H1 (cell line): ENCODE measurements around the gene FOXN4. TPM values are rescaled to one million over a fixed set of nuclear protein-coding genes. Genes with fewer than 3 reads are reported as not detected.

Experiments used
- CTCF ChIA-PET: fragments of 300-600 bp; sonication (Branson Sonifier 250); formaldehyde crosslinking; loops from one replicate; lab custom pipeline; 2021; ENCODE audit not compliant: partially characterized antibody; lab: Charles Lee
- POLR2A ChIA-PET: fragments of 300-600 bp; sonication (Branson Sonifier 250); formaldehyde crosslinking; loops from one replicate; lab custom pipeline; 2021; ENCODE audit warnings: inconsistent platforms; ENCODE audit not compliant: partially characterized antibody; lab: Charles Lee
- DNase-seq, 2 experiments: peaks; one replicate each; pipeline versions ENCODE4 v3.0.0 to v3.0.0-alpha.2; 2010 to 2022; ENCODE audit warnings: low spot score in 2 of 2, low read depth in 1 of 2, mixed read lengths in 1 of 2
- FAIRE-seq: peaks from 2 replicates; lab custom pipeline; 2011; peaks lifted over from hg19 to GRCh38; lab: Jason Lieb, UNC
- H2AFZ ChIP-seq: 2 replicates; pipeline ENCODE4 v1.8.1; 2012; ENCODE audit warnings: low read length, inconsistent platforms
- H2AK5ac ChIP-seq: 2 replicates; pipeline ENCODE4 v1.6.1; 2013; ENCODE audit warnings: low read depth, low read length
- H2BK120ac ChIP-seq: replicated peaks from 2 replicates; pipeline ENCODE3; 2013; ENCODE audit warnings: low read depth, low read length, inconsistent platforms
- H2BK12ac ChIP-seq: 2 replicates; pipeline ENCODE4 v1.6.1; 2013; ENCODE audit warnings: low read depth, low read length
- H2BK15ac ChIP-seq: 2 replicates; pipeline ENCODE4 v1.6.1; 2013; ENCODE audit warnings: low read length
- H2BK20ac ChIP-seq: 2 replicates; pipeline ENCODE4 v1.6.1; 2013; ENCODE audit warnings: low read length
- H2BK5ac ChIP-seq: 2 replicates; pipeline ENCODE4 v1.6.1; 2013; ENCODE audit warnings: low read depth, low read length
- H3K14ac ChIP-seq: 2 replicates; pipeline ENCODE4 v1.6.1; 2013; ENCODE audit warnings: inconsistent platforms; ENCODE audit not compliant: insufficient read length
- H3K18ac ChIP-seq: 2 replicates; pipeline ENCODE4 v1.6.1; 2013; ENCODE audit warnings: low read length; ENCODE audit errors: extremely low read depth
- H3K23ac ChIP-seq: 2 replicates; pipeline ENCODE4 v1.6.1; 2013; ENCODE audit warnings: inconsistent platforms; ENCODE audit not compliant: insufficient read length
- H3K23me2 ChIP-seq: 2 replicates; pipeline ENCODE4 v1.6.1; 2013; ENCODE audit warnings: low read depth, low read length
- H3K27ac ChIP-seq: 2 replicates; pipeline ENCODE4 v1.6.1; 2011; ENCODE audit warnings: low read depth, low read length, inconsistent platforms
- H3K27me3 ChIP-seq, 4 experiments: replicated peaks in 1 of 4; 1 replicate in 1 of 4; 2 replicates in 3 of 4; pipeline versions ENCODE4 v1.6.1 to v1.8.1; 2011 to 2013; ENCODE audit warnings: low read length in 3 of 4, mild to moderate bottlenecking in 3 of 4, inconsistent platforms in 2 of 4, mixed read lengths in 2 of 4, moderate library complexity in 1 of 4; ENCODE audit not compliant: control insufficient read depth in 3 of 4, insufficient read depth in 3 of 4; ENCODE audit errors: extremely low read depth in 1 of 4
- H3K36me3 ChIP-seq, 4 experiments: 2 replicates each; pipeline versions ENCODE4 v1.6.1 to v1.8.1; 2011 to 2013; ENCODE audit warnings: mild to moderate bottlenecking in 4 of 4, low read length in 3 of 4, moderate library complexity in 2 of 4, control low read depth in 1 of 4, inconsistent platforms in 1 of 4; ENCODE audit not compliant: insufficient read depth in 4 of 4, control insufficient read depth in 2 of 4
- H3K4ac ChIP-seq: replicated peaks from 2 replicates; pipeline ENCODE3; 2013; ENCODE audit warnings: low read length, low read depth, mixed read lengths, inconsistent platforms; ENCODE audit not compliant: insufficient read length
- H3K4me1 ChIP-seq, 4 experiments: replicated peaks in 1 of 4; 1 replicate in 1 of 4; 2 replicates in 3 of 4; pipeline versions ENCODE4 v1.6.1 to v1.8.1; 2011 to 2013; ENCODE audit warnings: low read length in 3 of 4, inconsistent platforms in 2 of 4, mixed read lengths in 1 of 4; ENCODE audit not compliant: insufficient read depth in 4 of 4, control insufficient read depth in 3 of 4
- H3K4me2 ChIP-seq, 2 experiments: 2 replicates each; pipeline versions ENCODE4 v1.6.1 to v1.8.1; 2011 to 2013; ENCODE audit warnings: low read depth in 2 of 2, low read length in 2 of 2, control low read depth in 1 of 2, inconsistent platforms in 1 of 2, mild to moderate bottlenecking in 1 of 2; ENCODE audit not compliant: insufficient read depth in 1 of 2
- H3K4me3 ChIP-seq, 4 experiments: fragments of 200-600, 300-600 bp in 1 of 4; sonication (generic), shearing (Covaris generic), sonication (Bioruptor Twin) in 1 of 4; 2 replicates each; pipeline versions ENCODE4 v1.5.1 to v1.8.1; 2011 to 2016; ENCODE audit warnings: low read length in 4 of 4, low read depth in 3 of 4, control low read depth in 2 of 4, inconsistent platforms in 2 of 4, mild to moderate bottlenecking in 2 of 4, mixed read lengths in 1 of 4, moderate library complexity in 1 of 4; ENCODE audit not compliant: insufficient read depth in 2 of 4; ENCODE audit errors: extremely low read depth in 1 of 4
- H3K56ac ChIP-seq: replicated peaks from 2 replicates; pipeline ENCODE3; 2013; ENCODE audit warnings: low read depth, mild to moderate bottlenecking, mixed read lengths, low read length, inconsistent platforms; ENCODE audit not compliant: insufficient read length
- H3K79me1 ChIP-seq: 2 replicates; pipeline ENCODE4 v1.6.1; 2013; ENCODE audit warnings: low read depth, low read length, control low read depth
- H3K79me2 ChIP-seq, 2 experiments: 2 replicates each; pipeline versions ENCODE4 v1.6.1 to v1.8.1; 2012 to 2013; ENCODE audit warnings: low read length in 2 of 2, mild to moderate bottlenecking in 2 of 2, inconsistent platforms in 1 of 2; ENCODE audit not compliant: insufficient read depth in 2 of 2, control insufficient read depth in 1 of 2
- H3K9ac ChIP-seq, 4 experiments: replicated peaks in 1 of 4; 1 replicate in 1 of 4; 2 replicates in 3 of 4; pipeline versions ENCODE4 v1.6.1 to v1.8.1; 2011 to 2013; ENCODE audit warnings: low read depth in 3 of 4, low read length in 3 of 4, control low read depth in 2 of 4, mild to moderate bottlenecking in 2 of 4, moderate library complexity in 2 of 4, inconsistent platforms in 1 of 4; ENCODE audit errors: extremely low read depth in 1 of 4
- H3K9me3 ChIP-seq, 2 experiments: 2 replicates each; pipeline versions ENCODE4 v1.6.1 to v1.8.1; 2012 to 2013; ENCODE audit warnings: mild to moderate bottlenecking in 2 of 2, moderate library complexity in 2 of 2, control low read depth in 1 of 2, inconsistent platforms in 1 of 2, low read depth in 1 of 2, low read length in 1 of 2, mixed read lengths in 1 of 2; ENCODE audit not compliant: insufficient read depth in 2 of 2
- H4K20me1 ChIP-seq, 2 experiments: replicated peaks in 1 of 2; 2 replicates each; pipeline versions ENCODE3 to v1.8.1; 2011 to 2013; ENCODE audit warnings: inconsistent platforms in 2 of 2, low read length in 2 of 2, mild to moderate bottlenecking in 1 of 2; ENCODE audit not compliant: insufficient read depth in 2 of 2, control insufficient read depth in 1 of 2
- H4K5ac ChIP-seq: 2 replicates; pipeline ENCODE4 v1.6.1; 2013; ENCODE audit warnings: low read length, low read depth, mixed read lengths, inconsistent platforms; ENCODE audit not compliant: insufficient read length
- H4K8ac ChIP-seq: 2 replicates; pipeline ENCODE4 v1.8.0; 2013; ENCODE audit warnings: mild to moderate bottlenecking, moderate library complexity, low read length, inconsistent platforms; ENCODE audit not compliant: insufficient read depth; ENCODE audit errors: extremely low read depth
- H4K91ac ChIP-seq: replicated peaks from 2 replicates; pipeline ENCODE3; 2013; ENCODE audit warnings: low read length, mixed read lengths, inconsistent platforms; ENCODE audit not compliant: insufficient read length
- EP300 ChIP-seq, 2 experiments: IDR thresholded peaks; 1 replicate in 1 of 2; 2 replicates in 1 of 2; pipeline ENCODE4 v1.6.1; 2011 to 2012; ENCODE audit warnings: low read depth in 2 of 2, low read length in 2 of 2, mild to moderate bottlenecking in 2 of 2, borderline replicate concordance in 1 of 2, inconsistent platforms in 1 of 2, moderate library complexity in 1 of 2
- RAD21 ChIP-seq, 2 experiments: IDR thresholded peaks in 1 of 2; conservative IDR thresholded peaks in 1 of 2; 2 replicates each; pipeline ENCODE4 v1.6.1; 2011; ENCODE audit warnings: low read depth in 2 of 2, low read length in 2 of 2, improper control_type of control experiment in 1 of 2, inconsistent platforms in 1 of 2, mild to moderate bottlenecking in 1 of 2, moderate library complexity in 1 of 2
- WGBS, 2 experiments: shearing (Covaris generic) in 1 of 2; methylation state at CpG; one replicate each; pipeline versions ENCODE4 v1.1.6 to v1.1.7; 2013 to 2015; ENCODE audit warnings: low lambda C conversion rate in 2 of 2, mixed read lengths in 2 of 2, inconsistent platforms in 1 of 2, low coverage in 1 of 2, missing lambda C conversion rate in 1 of 2; ENCODE audit not compliant: insufficient replicate concordance in 2 of 2, insufficient coverage in 1 of 2, insufficient read length in 1 of 2; ENCODE audit errors: extremely low coverage in 1 of 2, missing lambda C conversion rate in 1 of 2; 5-methylcytosine and 5-hydroxymethylcytosine counted together
- polyA plus RNA-seq, 7 experiments: library from polyadenylated mRNA; depleted of rRNA in 3 of 7; stranded (reverse) in 5 of 7; unstranded in 2 of 7; fragments of >200 nt in 5 of 7; fragments of 200-250 nt in 2 of 7; gene quantifications; 1 replicate in 5 of 7; 2 replicates in 1 of 7; 4 replicates in 1 of 7; pipeline versions ENCODE4 v1.2.1 to v1.2.3, GENCODE V29; 2011 to 2013; ENCODE audit warnings: missing spikeins in 2 of 7, mixed read lengths in 2 of 7
- total RNA-seq: library from RNA; stranded (reverse); fragmentation: NEBNext Ultra II Directional; extraction: Animal tissue kit (Norgen Biotek cat#: 25700); gene quantifications from 2 replicates; pipeline ENCODE4 v1.2.1, GENCODE V29; 2021
- TF ChIP-seq, protein P1 (sequence below), 3 experiments: IDR thresholded peaks; 1 replicate in 2 of 3; 2 replicates in 1 of 3; pipeline versions ENCODE4 v1.5.1 to v1.6.1; 2011; ENCODE audit warnings: low read length in 3 of 3, mild to moderate bottlenecking in 3 of 3, inconsistent platforms in 2 of 3, low read depth in 1 of 3, moderate library complexity in 1 of 3; ENCODE audit not compliant: insufficient read depth in 1 of 3; ENCODE audit errors: control extremely low read depth in 1 of 3

FOXN4 gene
- total and polyA plus RNA-seq, 2 of the 8 experiments (the other 6 are each of a cell fraction or from before 2014, with no cell fraction given): 0.26 to 0.29 TPM

DNA sequence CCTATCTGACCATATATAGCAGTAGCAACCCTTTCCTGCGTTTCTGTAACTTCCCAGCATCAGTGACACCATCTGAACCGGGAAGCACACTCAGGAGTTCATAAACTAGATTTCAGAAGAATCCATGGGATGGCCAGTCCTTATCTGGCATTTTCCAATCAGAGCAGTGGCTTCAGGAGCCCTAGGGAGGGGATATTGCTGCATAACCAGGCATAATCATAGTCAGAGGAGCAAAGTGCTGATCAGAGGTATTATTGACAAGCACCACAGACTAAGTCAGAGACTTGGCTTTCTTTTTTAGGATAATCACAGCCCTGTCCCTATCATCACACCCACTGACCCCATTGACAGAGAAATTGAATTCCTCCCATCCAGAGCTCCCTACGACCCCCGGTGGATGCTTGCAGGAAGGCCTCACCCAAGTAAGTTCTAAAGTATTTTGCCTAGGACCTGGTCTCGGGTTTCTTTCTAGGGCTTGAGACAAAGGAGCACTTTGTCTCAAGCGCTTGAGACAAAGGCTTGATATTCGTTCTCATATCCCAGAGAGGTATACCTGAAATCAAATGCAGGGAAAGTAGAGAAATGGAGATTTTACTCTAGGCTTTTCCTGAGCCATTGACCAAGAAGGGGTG is 55.1 kb downstream of the FOXN4 start:
- H2BK5ac ChIP-seq: no peak overlapping the region
- no peak overlapping the region for H2BK120ac ChIP-seq
- H3K79me1 ChIP-seq: no peaks in the 10 kb centered on the region
- H3K27me3 ChIP-seq: 0 out of 7 replicates have a peak, but pooled peaks cover 0 to 2% (median 0%) of the 10 kb centered on the region in 4 experiments
- POLR2A ChIA-PET: no interaction called here
- no peak for FAIRE-seq
- H3K4me2 ChIP-seq: no peak overlapping the region
- H3K79me2 ChIP-seq: no peaks in the 10 kb centered on the region
- no peaks in the 10 kb centered on the region for H3K23me2 ChIP-seq
- no peak overlapping the region for H2BK20ac ChIP-seq
- no peak overlapping the region for H3K23ac ChIP-seq
- no peak overlapping the region for H3K27ac ChIP-seq
- H3K4me3 ChIP-seq: no peak overlapping the region
- TF ChIP-seq, protein P1, sequence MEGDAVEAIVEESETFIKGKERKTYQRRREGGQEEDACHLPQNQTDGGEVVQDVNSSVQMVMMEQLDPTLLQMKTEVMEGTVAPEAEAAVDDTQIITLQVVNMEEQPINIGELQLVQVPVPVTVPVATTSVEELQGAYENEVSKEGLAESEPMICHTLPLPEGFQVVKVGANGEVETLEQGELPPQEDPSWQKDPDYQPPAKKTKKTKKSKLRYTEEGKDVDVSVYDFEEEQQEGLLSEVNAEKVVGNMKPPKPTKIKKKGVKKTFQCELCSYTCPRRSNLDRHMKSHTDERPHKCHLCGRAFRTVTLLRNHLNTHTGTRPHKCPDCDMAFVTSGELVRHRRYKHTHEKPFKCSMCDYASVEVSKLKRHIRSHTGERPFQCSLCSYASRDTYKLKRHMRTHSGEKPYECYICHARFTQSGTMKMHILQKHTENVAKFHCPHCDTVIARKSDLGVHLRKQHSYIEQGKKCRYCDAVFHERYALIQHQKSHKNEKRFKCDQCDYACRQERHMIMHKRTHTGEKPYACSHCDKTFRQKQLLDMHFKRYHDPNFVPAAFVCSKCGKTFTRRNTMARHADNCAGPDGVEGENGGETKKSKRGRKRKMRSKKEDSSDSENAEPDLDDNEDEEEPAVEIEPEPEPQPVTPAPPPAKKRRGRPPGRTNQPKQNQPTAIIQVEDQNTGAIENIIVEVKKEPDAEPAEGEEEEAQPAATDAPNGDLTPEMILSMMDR (IDR thresholded peaks at IDR 0.05; ENCODE audit: control extremely low read depth in 1 of 3, insufficient read depth in 1 of 3, low read depth in 1 of 3, low read length in 3 of 3): peak in 1 of 3 experiments; percentile 36; a peak in 1 of 4 replicates
- TF ChIP-seq EP300 (IDR thresholded peaks at IDR 0.05; ENCODE audit: borderline replicate concordance in 1 of 2, low read depth in 2 of 2, low read length in 2 of 2) (no peak), RAD21 (IDR thresholded peaks at IDR 0.05 in 1 of 2, conservative IDR thresholded peaks at IDR 0.05 in 1 of 2; ENCODE audit: low read depth in 2 of 2, low read length in 2 of 2) (peak in 1 of 2 experiments; percentile 17; a peak in 1 of 4 replicates)
- DNase-seq: no peak
- 86% methylated on average over 7 of the region's 7 CpGs; no CpG with 5 or more reads in 1 of the 2 experiments for WGBS, 2 experiments
- CTCF ChIA-PET: interaction anchor here (0.6 to 1.6 kb wide), 10 partner anchors 9 to 606 kb away, joined by 3 to 5 read pairs (median 3); no protein-coding TSS in a partner anchor
- H2BK12ac ChIP-seq: no peak overlapping the region
- no peak overlapping the region for H2BK15ac ChIP-seq
- H2AK5ac ChIP-seq: no peak overlapping the region
- no peaks in the 10 kb centered on the region for H4K20me1 ChIP-seq
- no peaks in the 10 kb centered on the region for H3K4me1 ChIP-seq
- H3K4ac ChIP-seq: no peak overlapping the region
- no peak overlapping the region for H3K18ac ChIP-seq
- H2AFZ ChIP-seq: no peak overlapping the region
- no peak overlapping the region for H4K5ac ChIP-seq
- H3K9ac ChIP-seq: no peak overlapping the region
- peaks cover 9 to 15% of the 10 kb centered on the region in 2 experiments; a peak in 2 of 4 replicates for H3K9me3 ChIP-seq
- no peak overlapping the region for H3K56ac ChIP-seq
- no peak overlapping the region for H4K91ac ChIP-seq
- H3K36me3 ChIP-seq: peaks cover 0 to 11% (median 0%) of the 10 kb centered on the region in 4 experiments; a peak in 1 of 8 replicates
- no peak overlapping the region for H4K8ac ChIP-seq
- H3K14ac ChIP-seq: no peak overlapping the region
